IgD-negative memory B cell (primary cell): ENCODE results near the gene ALDH1A2. TPM values are rescaled to one million over a fixed set of nuclear protein-coding genes. Genes with fewer than 3 reads are reported as not detected.

Experiments used
- H3K27ac Mint-ChIP-seq, 3 donors: one replicate each; pipeline ENCODE4 v1.8.0; 2020 to 2022; ENCODE audit warnings: mild to moderate bottlenecking in 3 of 3, mixed read lengths in 3 of 3, moderate library complexity in 1 of 3
- H3K27me3 Mint-ChIP-seq: one replicate; pipeline ENCODE4 v1.8.0; 2021; ENCODE audit warnings: mixed read lengths
- H3K36me3 Mint-ChIP-seq: one replicate; pipeline ENCODE4 v1.8.0; 2020; ENCODE audit warnings: mild to moderate bottlenecking, mixed read lengths
- H3K4me1 Mint-ChIP-seq, 3 donors: one replicate each; pipeline ENCODE4 v1.8.0; 2020 to 2022; ENCODE audit warnings: mixed read lengths in 3 of 3, mild to moderate bottlenecking in 1 of 3
- H3K4me3 Mint-ChIP-seq, 4 donors: one replicate each; pipeline ENCODE4 v1.8.0; 2020 to 2022; ENCODE audit warnings: mild to moderate bottlenecking in 4 of 4, mixed read lengths in 4 of 4, moderate library complexity in 3 of 4
- H3K9me3 Mint-ChIP-seq, 3 donors: one replicate each; pipeline ENCODE4 v1.8.0; 2020 to 2021; ENCODE audit warnings: mixed read lengths in 3 of 3, mild to moderate bottlenecking in 1 of 3
- polyA plus RNA-seq: library from polyadenylated mRNA; unstranded; fragments of 300-500 nt; fragmentation: Illumina TruSeq; gene quantifications from one replicate; pipeline ENCODE4 v1.2.3, GENCODE V29; 2021

ALDH1A2 gene
- polyA plus RNA-seq, 1 donor from 2014 or later, result not detected

DNA sequence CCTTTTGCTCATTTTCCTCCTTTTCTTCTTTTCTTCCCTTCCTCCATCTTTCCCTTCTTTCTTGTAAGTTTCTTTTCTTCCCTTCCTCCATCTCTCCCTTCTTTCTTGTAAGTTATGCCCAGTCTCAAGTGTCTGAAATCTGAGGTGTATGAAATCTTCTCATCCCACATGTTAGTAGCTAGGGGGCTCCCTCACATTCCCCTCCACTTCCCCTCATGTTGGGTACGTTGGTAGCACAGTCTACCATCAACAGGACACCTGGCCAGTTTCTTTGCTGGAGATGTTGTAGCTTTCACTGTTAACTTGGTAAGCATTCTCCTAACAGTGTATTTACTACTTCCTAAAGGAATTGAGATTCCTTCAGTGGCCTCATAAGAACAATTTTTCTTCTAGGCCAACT, 133.9 kb downstream of the ALDH1A2 start:
- Mint-ChIP-seq H3K9me3 (peaks cover 0 to 7% (median 6%) of the 10 kb centered on the region in 3 donors), H3K27ac (no peak overlapping the region), H3K4me3 (peak overlapping the region in 1 of 4 donors; percentile 31), H3K27me3 (peaks cover 2% of the 10 kb centered on the region), H3K36me3 (peaks cover 3% of the 10 kb centered on the region), H3K4me1 (no peaks in the 10 kb centered on the region)

DNA sequence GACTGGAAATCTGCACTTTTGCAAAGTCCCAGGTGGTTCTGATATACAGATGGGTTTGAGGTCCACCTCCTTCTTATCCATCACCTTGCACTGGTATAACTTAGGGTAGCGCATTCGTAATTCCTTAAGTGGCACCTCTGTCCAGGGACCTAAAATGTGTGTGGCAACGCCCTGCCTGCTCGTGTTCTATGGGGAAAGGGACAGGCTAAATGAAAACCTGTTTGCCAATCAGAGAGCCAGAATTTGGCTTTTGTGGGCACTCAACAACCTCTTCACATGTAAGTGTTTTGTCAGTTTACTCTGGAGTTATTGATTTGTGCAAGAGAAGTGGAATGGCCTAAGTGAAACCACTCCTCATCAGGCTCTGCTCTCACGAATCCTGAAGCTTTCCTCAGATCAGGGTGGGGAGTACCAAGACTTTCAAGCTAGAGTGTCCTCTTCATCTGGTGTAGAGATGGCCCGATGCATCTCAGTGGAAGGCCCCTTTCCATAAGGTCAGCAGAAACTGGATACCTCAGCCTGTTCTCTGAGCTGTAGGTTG, 138.3 kb downstream of the ALDH1A2 start:
- H3K36me3 Mint-ChIP-seq, result peaks cover 3% of the 10 kb centered on the region
- H3K9me3 Mint-ChIP-seq, result peaks cover 0 to 3% (median 2%) of the 10 kb centered on the region in 3 donors
- H3K27ac Mint-ChIP-seq, result no peak overlapping the region
- H3K4me3 Mint-ChIP-seq, result no peak overlapping the region
- peaks cover 1% of the 10 kb centered on the region for H3K27me3 Mint-ChIP-seq
- no peaks in the 10 kb centered on the region for H3K4me1 Mint-ChIP-seq

DNA sequence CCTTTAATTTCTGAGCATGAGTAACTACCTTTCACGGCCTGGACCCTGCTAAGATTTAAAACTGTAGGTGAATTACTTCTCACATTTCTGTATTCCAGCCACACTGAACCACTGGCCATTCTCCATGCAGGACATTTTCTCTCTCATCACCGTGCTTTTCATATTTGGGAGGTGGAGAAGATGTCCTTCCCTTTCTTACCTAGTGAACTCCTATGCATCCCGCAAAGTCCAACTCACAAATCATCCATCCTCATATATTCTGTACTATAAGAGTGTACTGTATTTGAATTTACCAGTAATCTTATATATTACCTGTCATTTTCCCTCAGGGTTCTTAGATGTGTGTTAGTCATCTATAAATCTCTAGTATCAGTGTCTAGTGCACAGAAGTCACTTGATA, 139.9 kb downstream of the ALDH1A2 start:
- H3K36me3 Mint-ChIP-seq, result no peaks in the 10 kb centered on the region
- H3K9me3 Mint-ChIP-seq, result peaks cover 0 to 3% (median 2%) of the 10 kb centered on the region in 3 donors
- peaks cover 1% of the 10 kb centered on the region for H3K27me3 Mint-ChIP-seq

DNA sequence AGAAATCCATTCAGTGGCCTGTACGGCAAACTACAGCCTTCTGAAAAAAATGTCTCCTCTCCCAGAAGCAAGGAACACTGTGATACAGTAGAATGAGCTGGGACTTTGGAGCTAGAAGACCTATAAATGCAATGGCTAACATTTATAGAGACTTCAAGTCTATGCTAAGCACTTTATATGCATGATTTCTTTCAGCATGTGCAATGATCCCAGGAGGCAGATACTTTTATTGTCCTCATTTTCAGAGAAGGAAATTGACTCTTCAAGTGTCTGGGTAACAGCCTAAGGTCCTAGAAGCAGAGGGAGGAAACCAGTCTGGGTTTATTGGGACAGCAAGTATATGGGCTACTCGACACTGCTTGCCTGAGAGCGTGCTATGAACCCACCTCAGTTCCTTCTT, 140.9 kb downstream of the ALDH1A2 start:
- Mint-ChIP-seq H3K27me3 (peaks cover 1% of the 10 kb centered on the region), H3K4me1 (no peaks in the 10 kb centered on the region), H3K27ac (no peak overlapping the region), H3K9me3 (peaks cover 0 to 2% (median 0%) of the 10 kb centered on the region in 3 donors), H3K4me3 (no peak overlapping the region), H3K36me3 (no peaks in the 10 kb centered on the region)

More for the DNA sequence above, 139.9 kb downstream of the ALDH1A2 start:
- H3K4me3 Mint-ChIP-seq, result no peak overlapping the region
- H3K4me1 Mint-ChIP-seq, result no peaks in the 10 kb centered on the region
- no peak overlapping the region for H3K27ac Mint-ChIP-seq

DNA sequence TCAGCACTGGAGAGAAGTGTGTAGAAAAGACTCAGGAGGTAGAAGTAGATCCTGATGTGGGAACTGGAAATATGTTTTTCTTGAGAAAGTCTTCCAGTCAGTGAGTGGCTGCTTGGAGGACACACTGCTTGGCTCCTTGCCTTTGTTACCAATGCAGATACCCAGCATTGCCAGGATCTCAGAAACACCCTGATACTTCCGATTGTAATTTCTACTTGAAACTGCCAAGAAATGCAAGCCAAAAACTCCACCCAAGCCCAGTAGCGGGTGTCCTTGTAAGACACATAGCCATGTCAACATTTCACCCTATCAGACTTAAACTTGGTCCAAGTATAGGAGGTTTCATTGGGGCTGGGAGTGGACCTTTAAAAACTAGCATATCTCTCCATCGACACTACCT, 141.8 kb downstream of the ALDH1A2 start:
- no peaks in the 10 kb centered on the region for H3K9me3 Mint-ChIP-seq
- H3K4me1 Mint-ChIP-seq, result no peaks in the 10 kb centered on the region
- H3K4me3 Mint-ChIP-seq, result no peak overlapping the region
- H3K27me3 Mint-ChIP-seq, result peaks cover 3% of the 10 kb centered on the region
- no peak overlapping the region for H3K27ac Mint-ChIP-seq
- H3K36me3 Mint-ChIP-seq, result no peaks in the 10 kb centered on the region

DNA sequence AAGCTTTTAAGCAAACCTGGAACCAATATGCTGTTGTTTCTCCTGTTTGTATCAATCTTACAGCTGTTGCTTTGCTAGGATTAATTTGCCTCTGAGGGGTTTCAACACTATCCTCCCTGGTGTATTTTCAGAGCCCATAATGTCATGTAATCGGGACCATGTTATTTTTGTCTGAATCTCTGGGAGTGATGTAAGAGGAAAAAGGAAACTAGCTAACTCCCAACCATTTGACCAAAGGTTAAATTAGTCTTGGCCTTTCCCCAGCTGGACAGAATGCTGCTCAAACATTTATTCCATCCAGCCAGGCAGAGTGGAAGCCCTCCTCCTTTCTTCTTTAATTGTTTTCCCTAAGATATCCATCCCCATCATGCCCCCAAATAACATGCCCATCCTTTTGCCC, 142.2 kb downstream of the ALDH1A2 start:
- H3K27ac Mint-ChIP-seq, result no peak overlapping the region
- H3K4me3 Mint-ChIP-seq, result no peak overlapping the region
- no peaks in the 10 kb centered on the region for H3K36me3 Mint-ChIP-seq
- no peaks in the 10 kb centered on the region for H3K4me1 Mint-ChIP-seq
- no peaks in the 10 kb centered on the region for H3K9me3 Mint-ChIP-seq
- peaks cover 3% of the 10 kb centered on the region for H3K27me3 Mint-ChIP-seq

DNA sequence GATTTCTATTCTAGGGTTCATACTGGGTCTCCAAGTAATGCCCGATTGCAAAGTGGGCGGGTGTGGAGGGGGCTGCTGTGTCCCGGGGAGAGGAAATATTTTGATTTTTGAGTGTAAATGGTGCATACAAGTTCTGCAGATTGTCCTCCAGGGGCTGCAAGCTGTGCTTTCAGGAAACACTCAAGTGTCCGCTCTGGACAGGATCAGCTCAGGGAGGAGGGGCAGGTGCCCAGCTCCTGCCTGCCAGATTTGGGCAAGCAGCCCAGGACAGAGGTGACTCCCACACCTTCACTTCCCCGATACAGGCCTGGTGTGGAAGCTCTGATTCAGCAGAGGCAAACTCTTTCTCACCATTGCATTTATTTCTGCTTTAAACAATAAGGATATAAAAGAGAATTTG, 142.7 kb downstream of the ALDH1A2 start:
- peaks cover 6% of the 10 kb centered on the region for H3K27me3 Mint-ChIP-seq
- H3K4me3 Mint-ChIP-seq, result no peak overlapping the region
- no peaks in the 10 kb centered on the region for H3K36me3 Mint-ChIP-seq
- no peaks in the 10 kb centered on the region for H3K9me3 Mint-ChIP-seq
- no peak overlapping the region for H3K27ac Mint-ChIP-seq
- peaks cover 0 to 1% (median 0%) of the 10 kb centered on the region in 3 donors for H3K4me1 Mint-ChIP-seq

DNA sequence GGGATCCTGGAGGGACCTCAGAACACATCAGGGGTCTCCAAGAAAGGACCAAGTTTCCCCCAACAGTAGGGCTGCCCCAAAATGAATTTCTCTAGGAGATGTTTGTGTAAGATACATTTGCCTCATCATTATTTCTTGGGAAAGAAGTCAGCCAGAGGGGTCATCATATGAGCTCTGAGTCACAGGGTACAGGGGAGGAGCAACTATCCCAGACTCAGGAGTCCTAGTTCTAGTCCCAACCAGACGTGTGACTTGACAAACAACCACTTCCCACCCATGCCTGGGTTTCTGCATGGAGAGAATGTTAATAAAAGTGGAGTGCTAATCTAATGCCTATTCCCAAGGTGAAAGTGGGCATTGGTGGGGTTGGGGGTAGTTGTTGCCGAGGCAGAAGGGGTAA, 144.1 kb downstream of the ALDH1A2 start:
- H3K9me3 Mint-ChIP-seq, result no peaks in the 10 kb centered on the region
- H3K4me1 Mint-ChIP-seq, result peaks cover 0 to 1% (median 0%) of the 10 kb centered on the region in 3 donors
- H3K36me3 Mint-ChIP-seq, result no peaks in the 10 kb centered on the region
- H3K27me3 Mint-ChIP-seq, result peaks cover 11% of the 10 kb centered on the region
- no peak overlapping the region for H3K27ac Mint-ChIP-seq
- no peak overlapping the region for H3K4me3 Mint-ChIP-seq

DNA sequence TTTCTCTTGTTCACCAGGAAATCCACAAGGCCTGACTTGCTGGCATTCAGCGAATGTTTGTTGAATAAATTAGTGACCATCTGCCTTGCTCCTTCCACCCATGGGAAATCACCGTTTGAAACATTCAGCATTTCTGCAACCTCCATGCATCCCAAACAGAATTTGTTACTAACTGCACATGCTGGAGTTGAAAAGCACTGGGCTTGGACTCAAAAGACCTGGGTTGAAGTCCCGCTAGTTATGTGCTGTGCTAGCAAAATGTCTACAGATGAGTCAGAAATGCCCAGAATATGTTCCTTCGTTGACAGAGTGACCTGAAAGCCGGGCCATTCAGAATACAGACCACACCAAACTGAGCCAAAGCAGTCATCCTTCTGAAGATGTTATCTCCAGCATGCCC, 144.6 kb downstream of the ALDH1A2 start:
- Mint-ChIP-seq H3K36me3 (no peaks in the 10 kb centered on the region), H3K4me3 (no peak overlapping the region), H3K4me1 (peaks cover 0 to 1% (median 0%) of the 10 kb centered on the region in 3 donors), H3K27me3 (peaks cover 12% of the 10 kb centered on the region), H3K27ac (no peak overlapping the region), H3K9me3 (no peaks in the 10 kb centered on the region)

DNA sequence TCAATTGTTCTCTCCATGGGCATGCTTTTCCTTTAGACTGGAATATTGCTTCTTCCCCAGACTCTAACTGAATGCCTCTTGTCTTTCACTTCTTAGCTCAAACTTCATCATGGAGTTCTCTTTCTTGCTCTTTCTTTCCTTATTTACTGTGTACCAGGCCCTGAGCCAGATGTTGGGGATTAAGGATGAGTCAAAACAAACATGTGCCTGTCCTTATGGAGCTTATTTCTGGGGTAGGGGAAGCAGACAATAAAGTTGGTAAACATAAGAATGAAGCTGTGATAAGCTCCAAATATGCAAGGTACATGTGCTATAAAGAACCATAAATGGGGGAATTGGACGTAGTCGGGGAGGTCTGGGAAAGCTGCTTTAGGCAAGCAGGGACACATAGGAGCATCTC, 145.8 kb downstream of the ALDH1A2 start:
- Mint-ChIP-seq H3K9me3 (no peaks in the 10 kb centered on the region), H3K4me1 (peaks cover 0 to 1% (median 0%) of the 10 kb centered on the region in 3 donors), H3K27me3 (peaks cover 12% of the 10 kb centered on the region), H3K4me3 (no peak overlapping the region), H3K36me3 (no peaks in the 10 kb centered on the region), H3K27ac (no peak overlapping the region)

DNA sequence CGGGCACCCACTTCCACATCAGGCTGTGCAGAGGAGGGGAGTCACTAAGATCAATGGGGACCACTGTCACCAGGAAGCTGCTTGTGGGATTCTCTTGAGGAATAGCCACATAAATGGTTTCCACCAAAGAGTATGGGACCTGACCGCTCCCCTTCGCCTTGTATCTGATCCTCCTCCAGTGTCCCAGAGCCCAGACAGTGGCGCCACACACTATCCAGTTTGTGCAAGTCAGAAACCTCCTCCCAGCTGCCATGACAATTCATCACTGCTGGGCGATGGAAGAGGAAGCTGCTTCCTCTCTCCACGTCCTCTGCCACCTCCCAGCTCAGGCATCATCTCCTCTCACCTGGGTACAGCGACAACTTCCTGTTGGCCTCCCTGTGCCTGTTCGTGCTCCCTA, 147.5 kb downstream of the ALDH1A2 start:
- Mint-ChIP-seq H3K4me1 (peaks cover 0 to 1% (median 0%) of the 10 kb centered on the region in 3 donors), H3K9me3 (no peaks in the 10 kb centered on the region), H3K4me3 (no peak overlapping the region), H3K27ac (no peak overlapping the region), H3K27me3 (peaks cover 16% of the 10 kb centered on the region), H3K36me3 (no peaks in the 10 kb centered on the region)

DNA sequence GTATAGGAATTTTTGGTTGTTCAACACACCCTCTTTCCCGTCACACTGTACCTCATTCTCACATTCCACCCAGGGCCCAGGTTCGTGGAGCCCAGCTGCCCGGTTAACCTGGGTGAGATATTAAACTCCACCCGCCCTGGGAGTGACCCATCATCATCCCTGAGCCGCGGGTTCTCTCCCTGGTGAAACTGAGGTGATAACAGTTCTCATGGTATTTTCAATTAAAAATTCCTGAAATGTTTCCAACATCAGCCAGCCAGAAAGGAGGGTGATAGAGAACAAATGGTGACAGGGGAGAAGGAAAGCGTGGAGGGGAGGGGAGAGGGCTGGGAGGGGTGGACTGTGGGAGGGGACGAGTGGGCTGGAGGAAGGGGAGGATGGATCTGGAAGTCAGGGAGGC, 148.8 kb downstream of the ALDH1A2 start:
- no peaks in the 10 kb centered on the region for H3K36me3 Mint-ChIP-seq
- H3K4me1 Mint-ChIP-seq, result peaks cover 0 to 1% (median 0%) of the 10 kb centered on the region in 3 donors
- no peak overlapping the region for H3K27ac Mint-ChIP-seq
- H3K9me3 Mint-ChIP-seq, result no peaks in the 10 kb centered on the region
- H3K27me3 Mint-ChIP-seq, result peaks cover 19% of the 10 kb centered on the region
- peak overlapping the region in 1 of 4 donors; percentile 14 for H3K4me3 Mint-ChIP-seq

DNA sequence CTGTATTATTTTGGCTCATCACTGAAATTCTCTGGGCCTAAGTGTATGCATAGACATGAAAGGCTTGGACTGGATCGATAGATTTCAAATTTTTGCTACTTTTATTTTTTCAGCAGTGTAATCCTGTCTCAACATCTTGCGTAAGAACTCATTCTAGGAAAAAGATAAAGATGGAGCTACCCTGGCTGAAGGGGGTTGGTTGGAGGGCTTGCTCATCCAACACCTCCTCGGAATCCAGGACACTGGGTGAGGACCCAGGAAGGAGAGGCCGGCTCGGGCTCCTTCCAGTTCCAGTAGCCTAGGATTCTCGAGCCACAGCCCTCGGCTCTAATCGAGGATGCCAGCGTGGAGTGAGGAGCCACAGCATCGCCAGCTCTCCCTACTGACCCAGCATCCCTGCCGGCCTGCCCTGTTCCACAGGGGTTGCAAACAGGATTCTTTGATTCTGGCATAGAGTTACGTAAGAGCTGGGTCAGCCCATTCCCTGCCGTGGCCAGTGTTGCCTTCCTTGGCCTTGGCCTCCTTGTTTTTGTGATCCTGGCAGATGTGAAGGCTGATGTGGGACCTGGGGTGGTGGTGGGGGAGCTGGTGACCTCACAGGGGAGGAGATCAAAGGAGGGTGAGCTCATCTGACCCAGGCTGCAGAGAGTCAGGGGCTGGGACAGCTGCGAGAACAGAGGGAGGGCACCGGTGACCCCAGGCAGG, 149.5 kb downstream of the ALDH1A2 start:
- no peak overlapping the region for H3K27ac Mint-ChIP-seq
- H3K4me1 Mint-ChIP-seq, result peaks cover 0 to 1% (median 0%) of the 10 kb centered on the region in 3 donors
- no peaks in the 10 kb centered on the region for H3K36me3 Mint-ChIP-seq
- peaks cover 17% of the 10 kb centered on the region for H3K27me3 Mint-ChIP-seq
- H3K4me3 Mint-ChIP-seq, result no peak overlapping the region
- no peaks in the 10 kb centered on the region for H3K9me3 Mint-ChIP-seq

DNA sequence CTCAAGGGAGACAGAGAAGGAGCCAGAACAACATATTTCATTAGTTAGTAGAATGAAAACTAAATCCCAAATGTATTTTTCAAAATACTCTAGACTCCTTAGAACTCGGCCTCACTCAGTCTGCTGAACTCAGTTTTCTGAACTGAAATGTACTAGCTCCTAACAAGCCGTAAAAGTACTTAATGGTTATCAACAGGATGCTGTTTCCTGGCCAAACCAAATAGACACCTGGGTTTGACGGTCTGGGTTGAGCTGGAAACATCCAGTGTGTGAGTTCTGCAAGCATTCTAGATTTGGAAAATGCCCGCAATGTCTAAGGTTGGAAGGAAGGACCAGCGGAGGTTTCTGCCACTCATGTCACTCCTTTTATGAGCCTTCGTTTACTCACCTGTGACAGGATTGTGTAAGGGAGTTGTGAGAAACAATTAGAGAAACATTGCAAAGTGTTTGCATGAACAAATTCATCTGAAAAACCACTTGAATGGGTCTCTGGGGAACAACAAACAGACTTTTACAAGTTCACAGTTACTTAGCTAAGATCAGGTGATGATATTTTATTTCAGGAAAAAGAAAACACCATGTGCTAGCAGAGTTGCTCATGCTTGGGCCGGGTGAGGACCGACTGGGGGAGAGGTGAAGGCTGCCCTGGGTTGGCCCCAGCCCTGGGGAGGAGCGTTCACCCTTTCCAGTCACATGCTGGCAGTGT, 151.0 kb downstream of the ALDH1A2 start:
- no peaks in the 10 kb centered on the region for H3K36me3 Mint-ChIP-seq
- H3K27ac Mint-ChIP-seq, result no peak overlapping the region
- peaks cover 0 to 4% (median 0%) of the 10 kb centered on the region in 3 donors for H3K9me3 Mint-ChIP-seq
- H3K4me1 Mint-ChIP-seq, result peaks cover 0 to 1% (median 0%) of the 10 kb centered on the region in 3 donors
- H3K27me3 Mint-ChIP-seq, result peaks cover 17% of the 10 kb centered on the region
- no peak overlapping the region for H3K4me3 Mint-ChIP-seq

DNA sequence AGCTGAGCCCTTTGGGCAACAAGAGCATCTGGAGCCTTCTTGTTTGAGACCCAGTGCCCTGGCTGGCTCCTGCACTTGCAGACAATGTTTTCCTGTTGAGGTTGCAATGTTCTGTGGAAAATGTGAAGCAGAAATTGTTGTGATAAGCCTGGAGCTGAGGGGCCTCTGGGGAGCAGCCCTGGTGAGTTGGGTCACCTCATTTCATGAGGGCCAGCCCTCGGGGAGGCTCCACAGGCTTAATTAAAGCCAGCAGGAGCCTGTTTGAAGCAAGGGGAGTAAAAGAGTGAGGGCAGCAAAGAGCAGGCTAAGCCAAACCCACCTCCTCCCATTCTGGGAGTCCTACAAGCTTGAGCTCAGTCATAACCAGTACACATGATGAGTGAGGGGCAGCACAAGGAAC, 154.3 kb downstream of the ALDH1A2 start:
- Mint-ChIP-seq H3K4me1 (no peaks in the 10 kb centered on the region), H3K4me3 (no peak overlapping the region), H3K27ac (no peak overlapping the region), H3K9me3 (peaks cover 0 to 4% (median 3%) of the 10 kb centered on the region in 3 donors), H3K36me3 (no peaks in the 10 kb centered on the region), H3K27me3 (peaks cover 10% of the 10 kb centered on the region)
